Spleen (tissue), 7 donors: ENCODE measurements around the gene TYK2.
A peak's percentile ranks its signal among the peaks of the same experiment; 100 is the strongest.

Experiments
- CTCF ChIP-seq, 11 experiments: fragments of 200-600 bp in 7 of 11; fragments of 450-650 bp in 4 of 11; sonication (generic) in 4 of 11; IDR thresholded peaks in 8 of 11; conservative IDR thresholded peaks in 3 of 11; 1 replicate in 7 of 11; 2 replicates in 4 of 11; pipeline versions ENCODE4 v1.4.0 to v1.8.0; 2016 to 2021; ENCODE audit warnings: antibody characterized with exemption in 11 of 11, inconsistent platforms in 4 of 11, mild to moderate bottlenecking in 1 of 11
- POLR2A ChIP-seq, 3 donors: fragments of 450-650 bp; IDR thresholded peaks; one replicate each; pipeline ENCODE4 v1.5.1; 2017; ENCODE audit warnings: antibody characterized with exemption in 3 of 3, mild to moderate bottlenecking in 1 of 3
- POLR2AphosphoS5 ChIP-seq, 3 donors: sonication (generic); formaldehyde crosslinking; IDR thresholded peaks; one replicate each; pipeline ENCODE4 v1.5.1; 2017; ENCODE audit warnings: antibody characterized with exemption in 3 of 3
- donor health status: DM: no; HTN: no; CAD: no; lungs with moderate emphysema.
- donor health status: DM: no; HTN: no; CAD: no.
- donor health status: DM: no; HTN: no; CAD: no.

GRCh38 chr19:10353793-10354391 lies 26.5 kb downstream of the TYK2 start:
- TF ChIP-seq POLR2A (IDR thresholded peaks at IDR 0.05): no peak
- no peak for TF ChIP-seq CTCF (IDR thresholded peaks at IDR 0.05 in 8 of 11, conservative IDR thresholded peaks at IDR 0.05 in 3 of 11)
- peak in 1 of 3 donors; percentile 51 for TF ChIP-seq POLR2AphosphoS5 (IDR thresholded peaks at IDR 0.05)
